Heart right ventricle (tissue), 16 donors: Measurements from ENCODE around the gene RNU1-3. TPM values are rescaled to one million over a fixed set of nuclear protein-coding genes. Genes with fewer than 3 reads are reported as not detected.
"Not testable (repeated sequence)": the region's sequence is repeated elsewhere in the genome, so short reads cannot be mapped to it uniquely, and the experiment has no call there.

Experiments used
- ATAC-seq, 8 donors: fragments of 200-7000 bp; cut with Tn5 transposase; one replicate each; pipeline ENCODE4 v1.9.1; 2020; ENCODE audit warnings: mild to moderate bottlenecking in 8 of 8, moderate library complexity in 8 of 8, moderate number of reproducible peaks in 1 of 8
- DNase-seq, 2 donors: peaks; one replicate each; pipeline ENCODE4 v3.0.0-alpha.2; 2020
- H3K27ac ChIP-seq, 10 donors: fragments of 200-600 bp; sonication (generic) in 2 of 10; one replicate each; pipeline versions ENCODE4 v1.5.0 to v1.8.0; 2020 to 2022; ENCODE audit warnings: mild to moderate bottlenecking in 3 of 10
- H3K27me3 ChIP-seq, 7 donors: fragments of 200-600 bp; one replicate each; pipeline ENCODE4 v1.8.0; 2021 to 2022; ENCODE audit warnings: mild to moderate bottlenecking in 2 of 7
- H3K36me3 ChIP-seq, 9 donors: fragments of 200-600 bp; sonication (generic) in 1 of 9; one replicate each; pipeline versions ENCODE4 v1.5.0 to v1.8.0; 2020 to 2022; ENCODE audit warnings: mild to moderate bottlenecking in 2 of 9
- H3K4me1 ChIP-seq, 9 donors: fragments of 200-600 bp; sonication (generic) in 1 of 9; one replicate each; pipeline versions ENCODE4 v1.5.0 to v1.8.0; 2020 to 2022; ENCODE audit warnings: mild to moderate bottlenecking in 4 of 9
- H3K4me3 ChIP-seq, 10 donors: fragments of 200-600 bp; sonication (generic) in 2 of 10; one replicate each; pipeline versions ENCODE4 v1.5.0 to v1.8.0; 2020 to 2022; ENCODE audit warnings: mild to moderate bottlenecking in 7 of 10, moderate library complexity in 2 of 10
- H3K9me3 ChIP-seq, 11 donors: fragments of 200-600 bp in 10 of 11; sonication (generic) in 2 of 11; one replicate each; pipeline versions ENCODE4 v1.5.0 to v1.8.0; 2013 to 2022; ENCODE audit warnings: mild to moderate bottlenecking in 2 of 11, control low read depth in 1 of 11, moderate library complexity in 1 of 11
- CTCF ChIP-seq, 9 donors: fragments of 200-600 bp; sonication (generic) in 2 of 9; IDR thresholded peaks; one replicate each; pipeline versions ENCODE4 v1.5.0 to v1.8.0; 2021 to 2022; ENCODE audit warnings: antibody characterized with exemption in 9 of 9, mild to moderate bottlenecking in 5 of 9, moderate library complexity in 1 of 9
- WGBS, 2 donors: extraction: QIAGEN DNeasy Blood & Tissue Kit; methylation state at CpG; one replicate each; pipeline ENCODE4 v1.1.7; 2013; ENCODE audit warnings: inconsistent platforms in 1 of 2; 5-methylcytosine and 5-hydroxymethylcytosine counted together
- intact Hi-C, 10 donors: fragments of 100-400 bp; cut with DNase I; formaldehyde crosslinking; loops; one replicate each; pipeline versions ENCODE4 v1.11.1 to v1.14.2; 2022
- polyA plus RNA-seq, 2 donors: library from polyadenylated mRNA; stranded (reverse); fragments of 200-250 nt; gene quantifications; one replicate each; pipeline ENCODE4 v1.2.3, GENCODE V29; 2013
- total RNA-seq, 10 donors: library from RNA; stranded (reverse); fragmentation: NEBNext Ultra II Directional in 3 of 10; extraction: Animal tissue kit (Norgen Biotek cat#: 25700) in 3 of 10; gene quantifications; one replicate each; pipeline versions ENCODE4 v1.2.1 to v1.2.4, GENCODE V29; 2021 to 2023
- donor health status: Arrhythmogenic right ventricular cardiomyopathy.
- donor health status: ischemic (EF 13 %, LVEDD 7.1; RV severe dilation, severe dysfunction).
- donor health status: healthy with polysubstance abuse.
- donor health status: DM: no; HTN: yes; CAD: no.
- donor health status: DM: no; HTN: no; CAD: no.
- donor health status: ischemic (EF 25% LVEDD 6.9; RV normal size, moderate dysfunction).
- donor health status: ischemic (EF 25% LVEDD 5.7; RV mildly dilated, moderate dysfunction).
- donor health status: healthy.
- donor health status: DM: yes; HTN: yes; CAD: no.
- donor health status: Ischemic cardiomyopathy.
- donor health status: ischemic (EF 35%, LVEDD 5.7; RV mildly dilated, moderate dysfunction).
- donor health status: nonischemic (EF 11% LVEDD 7.7; RV severe dilation, severe dysfunction).
- donor health status: DM: yes; HTN: yes; CAD: no.
- donor health status: PGD.
- donor health status: ischemic (EF 29% LVEDD 5.4; RV normal size, mild dysfunction).
- donor health status: nonischemic (EF 23%, LVEDD 6.1; RV moderate dilation, normal function).

Gene RNU1-3
- total and polyA plus RNA-seq, 12 donors = 635 to 5,242 (median 1,949) TPM; not detected in 2

GRCh38 chr1:16625497-16626408 lies 41.0 kb downstream of the RNU1-3 start:
- DNase-seq = no peak

GRCh38 chr1:16623812-16624719 lies 42.7 kb downstream of the RNU1-3 start:
- H3K36me3 ChIP-seq = peaks cover 10 to 94% (median 59%) of the 10 kb centered on the region in 9 donors
- not testable (repeated sequence) for H3K27ac ChIP-seq, H3K9me3 ChIP-seq, H3K4me1 ChIP-seq, H3K27me3 ChIP-seq, DNase-seq, H3K4me3 ChIP-seq
- peak in 3 of 8 donors; percentile 2 to 5 (median 3) for ATAC-seq
- intact Hi-C loops = loop anchor here in 7 of 10 donors (2.0 to 5.0 kb wide), 4 partner anchors 318 to 325 kb away; no protein-coding TSS in a partner anchor
- 87 to 89% methylated on average over 27 of the region's 27 CpGs for WGBS, 2 donors

More at GRCh38 chr1:16625497-16626408, 41.0 kb downstream of the RNU1-3 start:
- intact Hi-C loops = no loop called here
- Histone ChIP-seq H3K27ac (no peak overlapping the region), H3K4me1 (peaks cover 0 to 1% (median 0%) of the 10 kb centered on the region in 9 donors), H3K27me3 (no peaks in the 10 kb centered on the region), H3K4me3 (no peak overlapping the region), H3K9me3 (no peaks in the 10 kb centered on the region), H3K36me3 (peaks cover 14 to 99% (median 71%) of the 10 kb centered on the region in 9 donors)
- no peak for TF ChIP-seq CTCF (IDR thresholded peaks at IDR 0.05)
- WGBS, 2 donors = 88 to 92% methylated on average over 25 of the region's 25 CpGs
- ATAC-seq = peak in 2 of 8 donors; percentile 2 to 7

GRCh38 chr1:16623337-16623736 lies 43.4 kb downstream of the RNU1-3 start:
- H3K36me3 ChIP-seq = peaks cover 9 to 93% (median 56%) of the 10 kb centered on the region in 9 donors
- H3K27me3 ChIP-seq, DNase-seq, H3K4me1 ChIP-seq, H3K9me3 ChIP-seq, H3K27ac ChIP-seq, H3K4me3 ChIP-seq, ATAC-seq: not testable (repeated sequence)
- intact Hi-C loops = loop anchor here in 7 of 10 donors (2.0 to 5.0 kb wide), 4 partner anchors 319 to 325 kb away; no protein-coding TSS in a partner anchor
- 89 to 90% methylated on average over 7 of the region's 7 CpGs for WGBS, 2 donors

GRCh38 chr1:16621681-16622315 lies 45.0 kb downstream of the RNU1-3 start:
- H3K36me3 ChIP-seq = peaks cover 6 to 94% (median 50%) of the 10 kb centered on the region in 9 donors
- DNase-seq, H3K4me3 ChIP-seq, H3K27ac ChIP-seq, H3K4me1 ChIP-seq, H3K27me3 ChIP-seq, ATAC-seq, H3K9me3 ChIP-seq: not testable (repeated sequence)
- WGBS, 2 donors = 95 to 96% methylated on average over 9 of the region's 9 CpGs
- intact Hi-C loops = loop anchor here in 8 of 10 donors (1.0 to 5.0 kb wide), 5 partner anchors 321 to 330 kb away; no protein-coding TSS in a partner anchor

GRCh38 chr1:16621300-16621658 lies 45.5 kb downstream of the RNU1-3 start:
- Histone ChIP-seq H3K4me1 (peaks cover 0 to 4% (median 0%) of the 10 kb centered on the region in 9 donors), H3K36me3 (peaks cover 6 to 89% (median 46%) of the 10 kb centered on the region in 9 donors), H3K4me3 (no peak overlapping the region), H3K27me3 (no peaks in the 10 kb centered on the region), H3K9me3 (no peaks in the 10 kb centered on the region), H3K27ac (no peak overlapping the region)
- intact Hi-C loops = loop anchor here in 4 of 10 donors (1.0 to 5.0 kb wide), 3 partner anchors 321 to 330 kb away; no protein-coding TSS in a partner anchor
- no peak for DNase-seq
- 93 to 96% methylated on average over 2 of the region's 2 CpGs for WGBS, 2 donors
- peak in 1 of 8 donors; percentile 1 for ATAC-seq
- TF ChIP-seq CTCF (IDR thresholded peaks at IDR 0.05) = peak in 4 of 9 donors; percentile 3 to 28 (median 5)

- 90 to 93% methylated on average over 21 of the region's 21 CpGs for WGBS, 2 donors
- H3K4me3 ChIP-seq, H3K27ac ChIP-seq, H3K27me3 ChIP-seq, H3K9me3 ChIP-seq, DNase-seq, H3K4me1 ChIP-seq: not testable (repeated sequence)
- intact Hi-C loops = loop anchor here in 4 of 10 donors (5.0 to 10.0 kb wide), 4 partner anchors 105 to 327 kb away; partner anchors contain the start of genes CROCC (in 1 of the 4) and RNU1-1 (in 1 of the 4)
- ATAC-seq = peak in 3 of 8 donors; percentile 4 to 14 (median 10)
- H3K36me3 ChIP-seq = peaks cover 0 to 76% (median 35%) of the 10 kb centered on the region in 9 donors
These were observed 46.8 kb downstream of the RNU1-3 start for GRCh38 chr1:16619803-16620501.
